CD8-positive, alpha-beta memory T cell (primary cell): Measurements from ENCODE around the gene MFNG. TPM values are rescaled to one million over a fixed set of nuclear protein-coding genes. Genes with fewer than 3 reads are reported as not detected.
A peak's percentile ranks its signal among the peaks of the same experiment; 100 is the strongest.

Source experiments
- CTCF ChIA-PET: fragments of 350-600 bp; sonication (Branson Sonifier 250); formaldehyde crosslinking; loops from one replicate; lab custom pipeline; 2021; ENCODE audit warnings: antibody characterized with exemption; lab: Charles Lee
- POLR2A ChIA-PET: fragments of 350-600 bp; sonication (Branson Sonifier 250); formaldehyde crosslinking; loops from one replicate; lab custom pipeline; 2021; ENCODE audit warnings: antibody characterized with exemption; lab: Charles Lee
- DNase-seq, 5 donors: peaks; one replicate each; pipeline versions ENCODE4 v3.0.0 to v3.0.0-alpha.2; 2020 to 2022; ENCODE audit warnings: mixed read lengths in 1 of 5
- H3K27ac ChIP-seq: one replicate; pipeline ENCODE4 v1.7.0; 2013; ENCODE audit warnings: low read depth, mild to moderate bottlenecking, low read length, moderate library complexity
- H3K27me3 ChIP-seq: 2 replicates; pipeline ENCODE4 v1.7.0; 2013; ENCODE audit warnings: low read length, mild to moderate bottlenecking; ENCODE audit not compliant: insufficient read depth, poor library complexity, severe bottlenecking
- H3K36me3 ChIP-seq: 2 replicates; pipeline ENCODE4 v1.7.0; 2013; ENCODE audit warnings: mild to moderate bottlenecking, low read length, moderate library complexity; ENCODE audit not compliant: insufficient read depth
- H3K4me1 ChIP-seq: 2 replicates; pipeline ENCODE4 v1.7.0; 2013; ENCODE audit warnings: mild to moderate bottlenecking, low read length, moderate library complexity; ENCODE audit not compliant: insufficient read depth
- H3K4me3 ChIP-seq: 2 replicates; pipeline ENCODE4 v1.7.0; 2013; ENCODE audit warnings: mild to moderate bottlenecking, low read length
- H3K9me3 ChIP-seq: 2 replicates; pipeline ENCODE4 v1.7.0; 2013; ENCODE audit warnings: mild to moderate bottlenecking, low read length
- H3K27ac Mint-ChIP-seq, 8 donors: one replicate each; pipeline ENCODE4 v1.8.0; 2020 to 2021; ENCODE audit warnings: mixed read lengths in 8 of 8, mild to moderate bottlenecking in 6 of 8, inconsistent platforms in 3 of 8, moderate library complexity in 3 of 8
- H3K27me3 Mint-ChIP-seq, 2 donors: one replicate each; pipeline ENCODE4 v1.8.0; 2020 to 2021; ENCODE audit warnings: mixed read lengths in 2 of 2, mild to moderate bottlenecking in 1 of 2, moderate library complexity in 1 of 2
- H3K36me3 Mint-ChIP-seq, 3 donors: one replicate each; pipeline ENCODE4 v1.8.0; 2020 to 2021; ENCODE audit warnings: mixed read lengths in 3 of 3, inconsistent platforms in 1 of 3, mild to moderate bottlenecking in 1 of 3
- H3K4me1 Mint-ChIP-seq, 3 donors: one replicate each; pipeline ENCODE4 v1.8.0; 2020 to 2021; ENCODE audit warnings: mixed read lengths in 3 of 3, inconsistent platforms in 1 of 3, mild to moderate bottlenecking in 1 of 3
- H3K4me3 Mint-ChIP-seq, 7 donors: one replicate each; pipeline ENCODE4 v1.8.0; 2020 to 2021; ENCODE audit warnings: mixed read lengths in 7 of 7, mild to moderate bottlenecking in 6 of 7, moderate library complexity in 4 of 7, inconsistent platforms in 2 of 7
- H3K9me3 Mint-ChIP-seq, 5 donors: one replicate each; pipeline ENCODE4 v1.8.0; 2020 to 2022; ENCODE audit warnings: mixed read lengths in 5 of 5, mild to moderate bottlenecking in 3 of 5, moderate library complexity in 2 of 5, inconsistent platforms in 1 of 5
- polyA plus RNA-seq: library from polyadenylated mRNA; unstranded; fragments of 300-500 nt; fragmentation: Illumina TruSeq; gene quantifications from one replicate; pipeline ENCODE4 v1.2.3, GENCODE V29; 2021
- total RNA-seq, 2 experiments: library from RNA; stranded (reverse); gene quantifications; one replicate each; pipeline ENCODE4 v1.2.3, GENCODE V29; 2021

MFNG gene
- total and polyA plus RNA-seq, 3 experiments from 2014 or later = 162 to 323 (median 171) TPM

DNA sequence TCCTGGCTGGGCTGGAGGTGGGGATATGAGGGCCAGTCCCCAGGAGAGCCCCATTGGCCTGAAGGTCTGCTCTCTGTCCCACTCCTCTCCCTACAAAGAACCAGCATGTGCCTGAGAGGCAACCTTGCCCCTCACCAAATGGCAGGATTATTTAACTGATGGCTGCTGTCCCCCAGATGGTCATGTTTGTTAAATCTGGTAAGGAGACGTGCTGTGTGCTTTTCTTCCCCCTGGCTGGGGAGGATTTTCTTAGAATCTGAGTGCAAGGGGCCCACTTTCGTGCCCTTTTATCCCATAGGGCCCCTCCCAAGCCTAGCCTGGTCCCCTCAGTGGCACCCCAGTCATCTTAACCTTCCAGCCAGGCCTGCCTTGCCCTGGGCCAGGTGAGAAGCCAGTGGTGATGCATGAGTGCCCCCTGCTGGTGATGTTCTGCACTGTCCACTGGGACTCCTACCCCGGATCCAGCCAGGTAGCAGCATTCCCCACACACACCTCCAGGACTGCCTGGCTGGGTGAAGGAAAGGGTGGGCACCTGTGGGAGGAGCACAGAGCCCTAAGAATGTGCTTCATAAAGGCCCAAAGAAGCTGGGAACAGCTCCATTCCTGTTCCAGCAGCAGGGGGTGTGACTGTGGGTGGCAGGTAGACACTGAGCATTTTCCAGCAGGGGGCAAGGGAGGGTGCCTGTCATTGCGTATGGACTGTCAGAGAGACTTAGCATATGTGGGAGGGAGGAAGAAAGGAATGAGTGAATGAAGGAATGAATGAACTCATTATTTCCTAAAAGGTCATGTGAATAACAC lies 28.9 kb downstream of the MFNG start:
- Mint-ChIP-seq H3K36me3 (peaks cover 4 to 36% (median 17%) of the 10 kb centered on the region in 3 donors), H3K4me1 (peaks cover 0 to 10% (median 4%) of the 10 kb centered on the region in 3 donors), H3K4me3 (no peak overlapping the region), H3K27me3 (no peaks in the 10 kb centered on the region), H3K27ac (no peak overlapping the region), H3K9me3 (no peaks in the 10 kb centered on the region)
- H3K27me3 ChIP-seq = no peaks in the 10 kb centered on the region
- DNase-seq = peak; percentile 64 to 86 (median 75)
- peaks cover 6% of the 10 kb centered on the region for H3K36me3 ChIP-seq
- H3K27ac ChIP-seq = no peak overlapping the region
- no peaks in the 10 kb centered on the region for H3K4me1 ChIP-seq
- no peak overlapping the region for H3K4me3 ChIP-seq
- CTCF ChIA-PET = interaction anchor here (0.7 to 4.6 kb wide), 15 partner anchors 15 to 378 kb away, joined by 3 to 21 read pairs (median 4); no protein-coding TSS in a partner anchor
- H3K9me3 ChIP-seq = no peaks in the 10 kb centered on the region
- POLR2A ChIA-PET = interaction anchor here (0.9 kb wide), 1 partner anchor 110 kb away, joined by 3 read pairs; no protein-coding TSS in a partner anchor

DNA sequence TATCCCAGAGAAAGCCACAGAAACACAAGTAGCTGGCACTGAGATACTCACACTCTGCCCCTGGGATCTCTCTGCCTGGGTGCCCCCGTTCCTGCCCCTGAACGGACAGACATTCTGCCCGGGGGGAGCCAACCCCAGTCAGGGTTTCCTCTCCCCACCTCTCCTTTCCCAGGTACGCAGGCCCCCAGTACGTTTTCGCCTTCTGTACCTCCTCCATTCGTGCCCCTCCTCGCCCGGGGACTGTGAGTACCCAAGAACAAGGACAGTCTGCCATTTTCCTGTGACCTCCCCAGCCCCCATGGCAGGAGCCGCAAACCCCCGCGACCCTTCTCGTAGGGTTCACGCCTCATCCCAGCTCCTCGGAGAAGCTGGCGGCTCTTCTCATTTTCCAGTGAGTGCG lies 29.8 kb downstream of the MFNG start:
- H3K9me3 Mint-ChIP-seq = no peaks in the 10 kb centered on the region
- CTCF ChIA-PET = interaction anchor here (0.8 to 4.6 kb wide), 7 partner anchors 33 to 259 kb away, joined by 3 to 21 read pairs (median 4); no protein-coding TSS in a partner anchor
- POLR2A ChIA-PET = interaction anchor here (0.6 kb wide), 1 partner anchor 13 kb away, joined by 4 read pairs; no protein-coding TSS in a partner anchor
- no peaks in the 10 kb centered on the region for H3K9me3 ChIP-seq
- no peaks in the 10 kb centered on the region for H3K27me3 ChIP-seq
- H3K27ac Mint-ChIP-seq = no peak overlapping the region
- H3K4me1 Mint-ChIP-seq = peaks cover 0 to 4% (median 4%) of the 10 kb centered on the region in 3 donors
- peaks cover 6% of the 10 kb centered on the region for H3K36me3 ChIP-seq
- no peak for DNase-seq
- H3K4me3 Mint-ChIP-seq = no peak overlapping the region
- no peak overlapping the region for H3K4me3 ChIP-seq
- no peaks in the 10 kb centered on the region for H3K27me3 Mint-ChIP-seq
- H3K36me3 Mint-ChIP-seq = peaks cover 4 to 29% (median 17%) of the 10 kb centered on the region in 3 donors
- H3K4me1 ChIP-seq = no peaks in the 10 kb centered on the region
- no peak overlapping the region for H3K27ac ChIP-seq

DNA sequence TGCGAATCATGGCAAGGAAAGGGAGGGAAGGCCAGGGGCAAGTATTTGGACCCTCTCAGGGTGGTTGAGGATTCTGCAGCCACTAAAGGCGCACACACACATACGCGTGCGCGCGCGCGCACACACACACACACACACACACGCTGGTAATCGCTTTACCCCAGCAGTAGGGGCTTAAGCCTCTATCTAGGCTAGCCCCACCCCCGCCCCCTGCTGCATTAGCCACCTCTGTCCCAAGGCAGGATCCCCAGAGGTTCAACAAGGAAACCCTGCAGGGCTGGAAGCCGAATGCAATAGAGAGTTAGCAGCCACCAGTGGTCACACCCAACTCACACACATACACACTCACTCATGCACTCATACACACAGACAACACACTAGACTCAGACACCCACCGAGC lies 30.3 kb downstream of the MFNG start:
- H3K4me3 Mint-ChIP-seq = no peak overlapping the region
- no peaks in the 10 kb centered on the region for H3K27me3 ChIP-seq
- H3K36me3 ChIP-seq = peaks cover 6% of the 10 kb centered on the region
- ChIA-PET POLR2A (no interaction called here), CTCF (interaction anchor here (1.0 to 4.6 kb wide), 6 partner anchors 34 to 214 kb away, joined by 3 to 21 read pairs (median 7); no protein-coding TSS in a partner anchor)
- no peaks in the 10 kb centered on the region for H3K9me3 ChIP-seq
- H3K27me3 Mint-ChIP-seq = no peaks in the 10 kb centered on the region
- H3K4me3 ChIP-seq = no peak overlapping the region
- no peaks in the 10 kb centered on the region for H3K9me3 Mint-ChIP-seq
- H3K27ac ChIP-seq = no peak overlapping the region
- H3K36me3 Mint-ChIP-seq = peaks cover 4 to 29% (median 17%) of the 10 kb centered on the region in 3 donors
- no peaks in the 10 kb centered on the region for H3K4me1 ChIP-seq
- H3K27ac Mint-ChIP-seq = no peak overlapping the region
- H3K4me1 Mint-ChIP-seq = peaks cover 0 to 4% (median 4%) of the 10 kb centered on the region in 3 donors
- no peak for DNase-seq

DNA sequence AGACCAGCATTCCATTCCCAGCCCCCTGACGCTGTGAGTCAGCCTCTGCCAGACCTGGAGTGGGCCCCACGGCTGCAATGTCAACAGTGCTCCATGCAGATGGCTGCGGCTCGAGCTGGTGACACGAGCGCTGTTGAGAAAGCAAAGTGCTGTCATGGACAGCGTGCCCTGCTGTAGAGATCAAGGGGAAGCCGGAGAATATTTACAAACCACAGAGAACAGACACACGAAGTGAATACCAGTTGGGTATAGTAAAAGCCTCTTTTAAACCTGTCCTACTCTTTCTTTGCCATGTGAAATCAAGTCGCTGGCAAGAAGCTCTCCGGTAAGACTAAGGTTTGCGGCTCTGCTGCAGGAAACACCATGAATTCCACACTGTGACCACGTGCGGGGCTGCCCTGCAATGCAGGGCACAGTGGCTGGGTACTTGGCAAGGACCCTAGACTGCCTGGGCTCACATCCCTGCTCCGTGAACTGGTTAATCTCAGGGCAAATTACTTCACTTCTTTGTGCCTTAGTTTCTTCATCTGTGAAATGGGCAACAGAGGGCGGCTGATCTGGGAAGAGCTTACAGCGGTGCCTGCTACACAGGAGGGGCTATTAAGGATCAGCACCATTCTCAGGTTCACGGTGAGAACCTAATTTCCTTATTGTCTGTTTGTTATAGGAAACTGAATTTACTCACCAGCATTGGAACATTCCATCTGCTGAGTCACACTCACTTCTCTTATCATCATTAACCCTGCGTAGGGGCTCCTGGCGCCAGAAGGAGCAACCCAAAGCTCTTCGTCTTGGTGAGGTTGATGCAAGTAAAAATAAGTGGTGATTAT lies 31.1 kb downstream of the MFNG start:
- no peaks in the 10 kb centered on the region for H3K9me3 Mint-ChIP-seq
- peaks cover 6% of the 10 kb centered on the region for H3K36me3 ChIP-seq
- POLR2A ChIA-PET = no interaction called here

DNA sequence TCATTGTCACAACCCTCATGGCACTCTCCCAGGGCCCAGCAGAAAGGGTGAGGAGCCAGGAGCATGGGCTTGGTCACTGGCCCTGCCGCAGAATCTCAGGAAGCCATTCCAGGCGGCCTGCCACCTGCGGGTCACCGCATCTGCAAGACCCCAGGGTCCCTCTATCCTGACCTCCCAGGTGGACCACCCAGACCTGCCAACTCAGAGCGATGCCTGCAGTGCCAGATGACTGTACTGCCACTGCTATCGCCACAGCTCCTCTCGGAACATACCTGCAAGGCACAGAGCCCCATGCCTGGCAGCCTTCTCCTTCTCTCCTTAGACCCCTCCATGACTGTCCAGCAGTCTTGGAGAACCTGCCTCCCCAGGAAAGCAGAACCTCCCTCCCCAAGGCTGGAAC lies 32.5 kb downstream of the MFNG start:
- Mint-ChIP-seq H3K4me3 (no peak overlapping the region), H3K36me3 (peaks cover 0 to 13% (median 7%) of the 10 kb centered on the region in 3 donors), H3K27me3 (no peaks in the 10 kb centered on the region), H3K4me1 (peaks cover 0 to 4% (median 4%) of the 10 kb centered on the region in 3 donors), H3K9me3 (no peaks in the 10 kb centered on the region), H3K27ac (no peak overlapping the region)
- CTCF ChIA-PET = no interaction called here
- H3K27me3 ChIP-seq = no peaks in the 10 kb centered on the region
- H3K27ac ChIP-seq = no peak overlapping the region
- H3K4me3 ChIP-seq = no peak overlapping the region
- POLR2A ChIA-PET = no interaction called here
- H3K36me3 ChIP-seq = peaks cover 1% of the 10 kb centered on the region
- H3K4me1 ChIP-seq = no peaks in the 10 kb centered on the region
- H3K9me3 ChIP-seq = no peaks in the 10 kb centered on the region
- no peak for DNase-seq

More for the DNA sequence above, 31.1 kb downstream of the MFNG start:
- Histone ChIP-seq H3K27me3 (no peaks in the 10 kb centered on the region), H3K4me1 (no peaks in the 10 kb centered on the region), H3K9me3 (no peaks in the 10 kb centered on the region), H3K27ac (no peak overlapping the region), H3K4me3 (no peak overlapping the region)
- H3K4me1 Mint-ChIP-seq = peaks cover 0 to 4% (median 4%) of the 10 kb centered on the region in 3 donors
- DNase-seq = no peak
- CTCF ChIA-PET = interaction anchor here (0.9 to 4.6 kb wide), 6 partner anchors 138 to 213 kb away, joined by 3 to 21 read pairs (median 7); no protein-coding TSS in a partner anchor
- H3K4me3 Mint-ChIP-seq = no peak overlapping the region
- no peaks in the 10 kb centered on the region for H3K27me3 Mint-ChIP-seq
- no peak overlapping the region for H3K27ac Mint-ChIP-seq
- H3K36me3 Mint-ChIP-seq = peaks cover 0 to 24% (median 12%) of the 10 kb centered on the region in 3 donors

DNA sequence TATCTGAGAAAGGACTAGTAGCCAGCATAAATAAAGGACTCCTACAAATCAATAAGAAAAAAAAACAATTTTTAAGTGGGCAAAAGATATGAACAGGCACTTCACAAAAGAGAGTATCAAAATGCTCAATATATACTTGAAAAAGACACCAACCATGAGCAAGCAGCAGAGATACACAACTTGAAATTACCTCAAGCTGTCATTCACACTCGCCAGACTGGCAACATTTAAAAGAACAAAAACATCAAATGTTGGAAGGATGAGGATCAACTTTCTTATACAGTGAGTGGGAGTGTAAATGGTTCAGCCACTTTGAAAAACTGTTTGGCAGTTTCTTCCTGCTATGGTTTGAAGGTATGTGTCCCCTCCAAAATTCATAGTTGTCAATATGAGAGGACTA lies 35.0 kb downstream of the MFNG start:
- no peak overlapping the region for H3K27ac ChIP-seq
- no peaks in the 10 kb centered on the region for H3K9me3 Mint-ChIP-seq
- no peaks in the 10 kb centered on the region for H3K36me3 ChIP-seq
- CTCF ChIA-PET = no interaction called here
- no peaks in the 10 kb centered on the region for H3K4me1 Mint-ChIP-seq
- H3K36me3 Mint-ChIP-seq = peaks cover 0 to 7% (median 5%) of the 10 kb centered on the region in 3 donors
- H3K27me3 Mint-ChIP-seq = no peaks in the 10 kb centered on the region
- DNase-seq = no peak
- H3K4me3 ChIP-seq = no peak overlapping the region
- H3K4me1 ChIP-seq = no peaks in the 10 kb centered on the region
- H3K27me3 ChIP-seq = no peaks in the 10 kb centered on the region
- POLR2A ChIA-PET = no interaction called here
- no peaks in the 10 kb centered on the region for H3K9me3 ChIP-seq
- peak overlapping the region in 1 of 8 donors; percentile 22 for H3K27ac Mint-ChIP-seq
- H3K4me3 Mint-ChIP-seq = no peak overlapping the region

DNA sequence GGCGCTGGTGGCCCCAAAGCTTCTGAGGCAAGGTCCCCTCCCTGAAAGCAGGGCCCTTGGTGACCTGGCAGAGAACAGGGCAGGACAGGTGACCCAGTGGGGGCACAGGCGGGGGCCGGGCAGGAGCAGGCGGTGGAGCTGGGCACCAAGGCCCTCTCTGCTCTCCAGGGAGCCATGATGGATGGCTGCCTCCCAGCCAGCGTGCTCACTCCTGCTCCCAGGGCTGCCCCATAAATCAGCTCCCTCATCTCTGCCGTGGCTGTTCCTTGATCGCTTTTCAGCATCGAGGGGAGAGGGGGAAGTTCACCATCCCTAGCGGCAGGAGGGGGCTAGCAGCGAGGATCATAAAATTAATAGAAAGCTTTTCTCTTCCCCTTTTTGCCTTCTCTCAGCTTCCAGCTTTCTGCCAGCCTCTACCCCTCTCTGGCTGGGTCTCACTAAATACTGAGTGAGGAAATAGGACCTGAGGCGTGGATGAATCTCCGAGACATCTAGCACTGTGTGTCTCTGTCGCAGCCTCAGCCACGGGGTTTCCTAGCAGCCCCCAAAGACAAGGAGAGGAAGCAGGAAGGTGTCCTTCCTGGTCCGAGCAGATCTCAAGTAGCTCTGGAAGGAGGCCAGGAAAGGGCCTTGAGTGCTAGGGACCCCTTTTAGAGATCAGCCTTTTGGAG lies 36.7 kb downstream of the MFNG start:
- ChIA-PET CTCF (interaction anchor here (0.7 to 1.9 kb wide), 3 partner anchors 182 to 250 kb away, joined by 3 to 5 read pairs (median 4); no protein-coding TSS in a partner anchor), POLR2A (no interaction called here)
- no peaks in the 10 kb centered on the region for H3K4me1 Mint-ChIP-seq
- Histone ChIP-seq H3K4me1 (no peaks in the 10 kb centered on the region), H3K4me3 (no peak overlapping the region), H3K27me3 (no peaks in the 10 kb centered on the region), H3K9me3 (no peaks in the 10 kb centered on the region), H3K36me3 (no peaks in the 10 kb centered on the region), H3K27ac (no peak overlapping the region)
- no peak for DNase-seq
- H3K9me3 Mint-ChIP-seq = no peaks in the 10 kb centered on the region
- no peaks in the 10 kb centered on the region for H3K27me3 Mint-ChIP-seq
- H3K4me3 Mint-ChIP-seq = no peak overlapping the region
- no peaks in the 10 kb centered on the region for H3K36me3 Mint-ChIP-seq
- H3K27ac Mint-ChIP-seq = peak overlapping the region in 1 of 8 donors; percentile 32
